GM19397 (cell line): ENCODE measurements around the gene FOXB2.
"Not testable (repeated sequence)": the region's sequence is repeated elsewhere in the genome, so short reads cannot be mapped to it uniquely, and the experiment has no call there.

Experiments
- ATAC-seq: cut with Tn5 transposase; IDR thresholded peaks from one replicate; pipeline ENCODE4 v1.9.1; 2021; ENCODE audit warnings: mild to moderate bottlenecking, moderate library complexity; ENCODE audit not compliant: unreplicated experiment

Gene FOXB2

GRCh38 chr9:77043743-77044142 is 24.3 kb downstream of the FOXB2 start:
- ATAC-seq: not testable (repeated sequence)

- not testable (repeated sequence) for ATAC-seq
These were observed 41.2 kb downstream of the FOXB2 start for GRCh38 chr9:77060681-77061080.

- no peak for ATAC-seq
These were observed 44.3 kb downstream of the FOXB2 start for GRCh38 chr9:77063645-77064285.

- ATAC-seq: no peak
These were observed 46.9 kb downstream of the FOXB2 start for GRCh38 chr9:77066388-77066787.
